ENCODE results near the gene ACTL9. TPM values are rescaled to one million over a fixed set of nuclear protein-coding genes. Genes with fewer than 3 reads are reported as not detected.

Gene ACTL9
- total and polyA plus RNA-seq, 5 donors, result not detected

DNA sequence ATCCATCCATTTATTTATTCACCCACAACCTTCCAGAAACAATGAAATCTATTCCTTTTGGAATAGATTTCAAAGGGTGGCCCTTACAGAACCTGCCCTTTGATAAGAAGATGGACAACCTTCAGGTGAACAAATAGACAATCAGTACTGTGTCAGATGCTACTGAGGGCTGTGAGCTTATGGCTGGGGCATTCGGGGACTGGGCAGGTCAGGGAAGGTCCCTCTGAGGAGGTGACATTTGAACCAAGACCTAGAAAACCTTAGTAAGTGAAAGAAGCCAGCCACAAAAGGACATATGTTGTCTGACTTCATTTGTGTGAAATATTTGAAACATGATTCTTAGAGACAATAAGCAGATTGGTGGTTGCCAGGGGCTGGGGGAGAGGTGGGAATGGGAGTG lies 15.7 kb downstream of the ACTL9 start:
- intact Hi-C loops (cut with DNase I), result no loop called here
- ATAC-seq (no peak), DNase-seq (no peak)
- H3K9me3 ChIP-seq (ENCODE audit: control insufficient read depth, low read length), result no peaks in the 10 kb centered on the region
- 70% methylated on average over 1 of the region's 1 CpG for WGBS
- H3K27me3 ChIP-seq (ENCODE audit: control insufficient read depth, insufficient read depth), result no peaks in the 10 kb centered on the region
- H3K27ac ChIP-seq (ENCODE audit: low read length), result no peak overlapping the region
- H3K4me3 ChIP-seq (ENCODE audit: low read length), result no peak overlapping the region
- no peaks in the 10 kb centered on the region for H3K4me1 ChIP-seq (ENCODE audit: control insufficient read depth, insufficient read depth, low read length)

DNA sequence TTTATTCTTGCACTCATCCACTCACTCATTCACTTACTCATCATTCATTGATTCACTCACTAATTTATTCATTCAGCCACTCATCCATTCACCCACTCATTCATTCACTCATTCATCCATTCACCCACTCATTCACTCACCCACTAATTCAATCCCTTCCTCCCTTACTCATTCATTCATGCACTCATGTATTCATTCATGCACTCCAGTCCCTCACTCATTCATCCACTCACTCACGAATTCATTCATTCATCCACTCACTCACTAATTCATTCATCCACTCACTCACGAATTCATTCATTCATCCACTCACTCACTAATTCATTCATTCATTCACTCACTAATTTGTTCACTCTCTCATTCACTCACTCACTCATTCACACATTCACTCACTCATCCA lies 16.1 kb downstream of the ACTL9 start:
- no peak overlapping the region for H3K4me3 ChIP-seq (ENCODE audit: low read length)
- H3K27ac ChIP-seq (ENCODE audit: low read length), result no peak overlapping the region
- intact Hi-C loops (cut with DNase I), result no loop called here
- 49% methylated on average over 2 of the region's 2 CpGs for WGBS
- no peak for DNase-seq
- no peaks in the 10 kb centered on the region for H3K4me1 ChIP-seq (ENCODE audit: control insufficient read depth, insufficient read depth, low read length)
- no peaks in the 10 kb centered on the region for H3K9me3 ChIP-seq (ENCODE audit: control insufficient read depth, low read length)
- H3K27me3 ChIP-seq (ENCODE audit: control insufficient read depth, insufficient read depth), result no peaks in the 10 kb centered on the region
- no peak for ATAC-seq

DNA sequence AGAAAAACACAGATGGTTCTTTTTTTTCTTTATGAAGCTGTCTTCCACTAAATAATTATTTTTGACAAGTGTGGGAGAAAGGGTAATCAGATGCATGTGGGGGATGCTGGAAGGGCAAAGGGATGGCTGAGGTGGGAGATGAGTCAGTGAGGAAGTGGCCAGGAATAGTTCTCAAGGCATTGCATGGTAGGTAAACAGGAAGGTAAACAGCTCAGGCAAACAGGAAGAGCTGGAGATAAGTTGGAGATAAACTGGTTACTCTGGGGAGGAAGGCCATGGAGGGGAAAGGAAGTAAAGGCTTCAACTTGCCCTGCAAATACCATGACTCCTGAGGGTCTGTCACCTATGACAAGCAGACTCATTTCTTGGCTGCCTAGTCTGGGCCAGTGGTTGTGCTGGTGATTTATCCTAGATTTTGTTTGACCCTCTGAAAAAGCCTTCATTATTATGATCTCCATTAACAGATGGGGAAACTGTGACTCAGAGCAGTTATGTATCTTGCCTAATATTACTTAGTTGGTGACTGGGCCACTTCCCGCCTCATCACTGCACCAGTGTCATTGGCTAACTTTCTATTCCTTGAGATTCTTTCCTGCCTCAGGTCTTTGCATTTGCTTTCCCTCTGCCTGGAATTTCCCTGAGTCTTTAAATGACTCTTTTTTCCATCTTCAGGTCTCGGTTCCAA lies 17.1 kb downstream of the ACTL9 start:
- intact Hi-C loops (cut with DNase I), result no loop called here
- ATAC-seq (no peak), DNase-seq (no peak)
- Histone ChIP-seq H3K4me1 (ENCODE audit: control insufficient read depth, insufficient read depth, low read length) (no peaks in the 10 kb centered on the region), H3K4me3 (ENCODE audit: low read length) (no peak overlapping the region), H3K27me3 (ENCODE audit: control insufficient read depth, insufficient read depth) (no peaks in the 10 kb centered on the region), H3K9me3 (ENCODE audit: control insufficient read depth, low read length) (no peaks in the 10 kb centered on the region), H3K27ac (ENCODE audit: low read length) (no peak overlapping the region)
- 69% methylated on average over 2 of the region's 2 CpGs for WGBS

DNA sequence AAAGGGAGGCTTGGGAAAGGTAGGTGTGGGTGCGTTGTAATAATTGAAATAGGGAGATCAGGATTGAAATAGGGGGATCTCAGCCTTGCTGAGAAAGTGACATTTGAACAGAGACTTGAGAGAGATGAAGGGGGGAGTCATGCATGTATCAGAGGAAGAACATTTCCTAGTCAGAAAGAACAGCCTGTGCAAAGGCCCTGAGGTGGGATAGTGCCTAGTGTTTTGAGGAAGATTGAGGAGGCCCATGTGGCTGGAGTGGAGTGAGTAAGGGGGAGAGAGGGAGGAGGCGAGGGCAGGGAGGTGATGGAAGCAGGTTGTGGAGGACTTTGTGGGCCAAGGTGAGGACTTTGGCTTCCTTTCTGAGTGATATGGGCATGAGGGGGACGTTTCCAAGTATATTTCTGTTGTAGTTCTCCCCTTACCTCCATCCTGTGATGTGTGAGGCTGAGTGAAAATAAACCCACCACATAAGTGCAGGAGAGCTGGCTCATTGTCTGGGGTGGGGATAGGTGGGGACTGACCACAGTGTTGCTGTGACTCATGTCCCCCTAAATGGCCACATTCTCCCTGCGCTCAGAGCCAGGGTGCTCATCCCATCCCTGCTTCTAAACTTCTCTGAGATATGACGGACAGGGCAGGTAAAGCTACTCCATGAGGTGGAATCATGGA lies 17.8 kb downstream of the ACTL9 start:
- intact Hi-C loops (cut with DNase I), result no loop called here
- no peak for ATAC-seq
- Histone ChIP-seq H3K27ac (ENCODE audit: low read length) (no peak overlapping the region), H3K27me3 (ENCODE audit: control insufficient read depth, insufficient read depth) (no peaks in the 10 kb centered on the region), H3K9me3 (ENCODE audit: control insufficient read depth, low read length) (no peaks in the 10 kb centered on the region), H3K4me1 (ENCODE audit: control insufficient read depth, insufficient read depth, low read length) (no peaks in the 10 kb centered on the region), H3K4me3 (ENCODE audit: low read length) (no peak overlapping the region)
- WGBS, result 76% methylated on average over 5 of the region's 5 CpGs
- DNase-seq, result no peak

DNA sequence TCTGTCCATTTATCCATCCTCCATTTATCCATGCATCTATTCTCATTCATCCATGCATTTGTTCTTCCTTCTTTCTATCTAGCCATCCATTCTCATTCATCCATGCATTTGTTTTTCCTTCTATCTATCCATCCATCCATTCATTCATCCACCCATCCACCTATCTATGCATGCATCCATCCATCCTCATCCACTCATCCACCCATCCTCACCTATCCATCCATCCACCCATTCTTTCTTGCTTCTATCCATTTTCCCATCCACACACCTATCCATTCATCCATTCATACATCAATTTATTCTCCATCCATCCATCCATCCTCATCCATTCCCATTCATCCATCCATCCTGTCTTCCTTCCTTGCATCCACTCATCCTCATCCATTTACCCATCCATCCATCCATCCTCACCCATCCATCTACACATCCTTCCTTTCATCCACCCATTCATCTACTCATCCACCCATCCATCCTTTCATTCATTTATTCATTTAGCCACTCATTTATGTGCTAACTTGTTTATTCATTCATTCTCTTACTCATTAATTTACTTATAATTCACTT lies 20.3 kb downstream of the ACTL9 start:
- Histone ChIP-seq H3K9me3 (ENCODE audit: control insufficient read depth, low read length) (no peaks in the 10 kb centered on the region), H3K27me3 (ENCODE audit: control insufficient read depth, insufficient read depth) (no peaks in the 10 kb centered on the region), H3K4me3 (ENCODE audit: low read length) (no peak overlapping the region), H3K4me1 (ENCODE audit: control insufficient read depth, insufficient read depth, low read length) (no peaks in the 10 kb centered on the region), H3K27ac (ENCODE audit: low read length) (no peak overlapping the region)
- no peak for DNase-seq
- intact Hi-C loops (cut with DNase I), result no loop called here
- ATAC-seq, result no peak

DNA sequence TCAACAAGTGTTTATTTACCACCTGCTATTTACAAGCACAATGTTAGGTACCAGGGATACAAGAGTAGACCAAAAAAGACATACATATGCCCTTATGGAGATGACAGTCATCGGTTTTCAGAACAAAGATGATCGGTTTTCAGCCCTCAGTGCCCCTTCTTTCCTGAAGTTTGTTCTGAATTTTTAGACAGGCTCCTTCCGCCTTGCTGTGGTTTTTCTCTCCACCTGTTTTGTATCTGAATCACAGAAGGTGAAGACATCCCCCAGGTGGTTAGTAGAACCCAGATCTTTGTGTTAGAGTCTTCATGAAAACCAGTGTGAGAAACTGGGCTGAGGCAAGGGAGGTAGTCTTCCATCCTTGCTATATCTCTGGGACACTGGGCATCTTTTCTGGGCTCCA lies 23.5 kb downstream of the ACTL9 start:
- H3K27ac ChIP-seq (ENCODE audit: low read length), result no peak overlapping the region
- 81% methylated on average over 3 of the region's 3 CpGs for WGBS
- H3K9me3 ChIP-seq (ENCODE audit: control insufficient read depth, low read length), result no peaks in the 10 kb centered on the region
- no peaks in the 10 kb centered on the region for H3K4me1 ChIP-seq (ENCODE audit: control insufficient read depth, insufficient read depth, low read length)
- no peak for ATAC-seq
- H3K4me3 ChIP-seq (ENCODE audit: low read length), result no peak overlapping the region
- no peaks in the 10 kb centered on the region for H3K27me3 ChIP-seq (ENCODE audit: control insufficient read depth, insufficient read depth)
- intact Hi-C loops (cut with DNase I), result no loop called here
- DNase-seq, result no peak

DNA sequence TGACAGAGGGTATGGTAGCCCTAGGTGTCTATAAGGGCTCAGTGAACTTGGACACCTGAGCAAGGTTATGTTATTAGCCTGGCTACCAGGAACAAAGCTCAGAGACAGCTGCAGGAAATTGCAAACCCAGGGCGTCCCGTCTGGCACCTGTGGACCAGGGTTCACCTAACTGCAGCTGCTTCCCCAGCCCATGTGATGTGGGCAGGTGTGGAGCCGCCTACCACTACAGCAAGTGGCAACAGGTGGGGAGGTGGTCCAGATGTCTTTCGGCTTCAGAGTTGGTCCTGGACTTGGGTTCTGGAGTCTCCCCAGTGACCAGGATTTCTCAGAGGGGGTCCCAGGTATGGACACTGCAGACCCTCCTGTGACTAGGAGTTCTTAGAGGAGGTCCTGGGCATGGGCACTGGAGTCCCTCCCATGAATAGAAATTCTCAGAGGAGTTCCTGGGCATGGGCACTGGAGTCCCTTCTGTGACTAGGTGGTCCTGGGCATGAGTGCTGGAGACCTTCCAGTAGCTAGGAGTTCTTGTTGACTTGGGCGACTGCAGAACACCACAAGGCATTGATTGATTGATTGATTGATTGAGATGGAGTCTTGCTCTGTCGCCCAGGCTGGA lies 25.2 kb downstream of the ACTL9 start:
- 78% methylated on average over 6 of the region's 6 CpGs for WGBS
- H3K27me3 ChIP-seq (ENCODE audit: control insufficient read depth, insufficient read depth), result no peaks in the 10 kb centered on the region
- DNase-seq (no peak), ATAC-seq (no peak)
- intact Hi-C loops (cut with DNase I), result no loop called here
- no peaks in the 10 kb centered on the region for H3K9me3 ChIP-seq (ENCODE audit: control insufficient read depth, low read length)
- H3K27ac ChIP-seq (ENCODE audit: low read length), result no peak overlapping the region
- H3K4me1 ChIP-seq (ENCODE audit: control insufficient read depth, insufficient read depth, low read length), result no peaks in the 10 kb centered on the region
- no peak overlapping the region for H3K4me3 ChIP-seq (ENCODE audit: low read length)

DNA sequence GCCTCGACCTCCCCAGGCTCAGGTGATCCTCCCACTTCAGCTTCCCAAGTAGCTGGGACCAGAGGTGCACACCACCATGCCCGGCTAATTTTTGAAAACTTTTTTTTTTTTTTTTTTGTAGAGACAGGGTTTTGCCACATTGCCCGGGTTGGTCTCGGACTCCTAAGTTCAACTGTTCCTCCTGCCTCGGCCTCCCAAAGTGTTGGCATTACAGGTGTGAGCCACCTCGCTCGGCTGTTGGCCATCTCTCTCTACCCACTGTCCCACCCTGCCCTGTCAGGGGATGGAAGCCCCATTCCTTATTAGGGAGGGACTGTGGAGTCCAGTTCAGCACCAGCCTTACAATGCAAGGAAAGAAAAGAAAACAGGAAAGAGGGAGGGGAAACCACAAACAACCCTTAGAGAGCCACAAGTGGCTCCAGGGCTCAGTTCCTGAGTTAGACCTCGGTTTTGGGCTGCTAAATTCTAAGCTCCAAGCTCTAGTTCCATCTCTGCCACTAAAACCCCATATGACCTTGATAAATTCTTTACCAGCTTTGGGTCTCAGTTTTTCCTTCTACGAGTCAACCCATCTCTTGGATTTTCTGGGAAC lies 31.7 kb downstream of the ACTL9 start:
- no peak overlapping the region for H3K4me3 ChIP-seq (ENCODE audit: low read length)
- no peak for DNase-seq
- WGBS, result 76% methylated on average over 9 of the region's 9 CpGs
- H3K9me3 ChIP-seq (ENCODE audit: control insufficient read depth, low read length), result no peaks in the 10 kb centered on the region
- H3K4me1 ChIP-seq (ENCODE audit: control insufficient read depth, insufficient read depth, low read length), result no peaks in the 10 kb centered on the region
- H3K27me3 ChIP-seq (ENCODE audit: control insufficient read depth, insufficient read depth), result no peaks in the 10 kb centered on the region
- H3K27ac ChIP-seq (ENCODE audit: low read length), result no peak overlapping the region
- no peak for ATAC-seq
- intact Hi-C loops (cut with DNase I), result no loop called here

DNA sequence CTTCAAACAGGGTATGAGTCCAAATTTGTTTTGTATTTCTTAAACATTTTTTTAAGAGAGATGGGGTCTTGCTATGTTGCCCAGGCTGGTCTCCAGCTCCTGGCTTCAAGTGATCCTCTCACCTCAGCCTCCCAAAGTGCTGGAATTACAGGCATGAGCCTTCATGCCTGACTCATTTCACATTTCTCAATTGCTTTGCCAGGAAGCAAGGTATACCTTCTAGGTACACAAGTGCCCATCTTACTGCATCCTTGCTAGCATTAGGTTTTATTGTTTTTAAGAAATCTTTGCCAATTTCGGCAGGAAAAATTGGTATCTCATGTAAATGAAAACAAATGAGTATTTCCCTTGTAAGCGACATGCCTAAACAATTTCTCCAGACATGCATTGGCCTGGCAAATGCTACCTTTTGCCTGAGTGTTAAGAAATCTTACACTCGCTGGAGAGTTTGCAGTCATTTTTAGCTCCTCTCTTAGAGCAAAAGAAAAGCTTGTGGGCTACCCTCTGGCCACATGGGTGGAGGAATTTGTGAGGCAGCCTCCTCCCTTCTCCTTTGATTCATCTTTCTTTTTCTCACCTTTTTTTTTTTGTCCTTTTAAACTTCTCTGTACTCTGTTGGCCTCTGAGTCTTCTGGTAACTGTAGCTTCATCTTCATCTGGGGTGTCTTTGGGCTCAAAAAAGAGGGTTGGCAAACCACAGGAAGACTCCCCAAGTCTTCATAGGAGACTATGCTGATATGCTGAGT lies 33.0 kb downstream of the ACTL9 start:
- Histone ChIP-seq H3K27ac (ENCODE audit: low read length) (no peak overlapping the region), H3K4me3 (ENCODE audit: low read length) (no peak overlapping the region), H3K9me3 (ENCODE audit: control insufficient read depth, low read length) (no peaks in the 10 kb centered on the region), H3K4me1 (ENCODE audit: control insufficient read depth, insufficient read depth, low read length) (no peaks in the 10 kb centered on the region), H3K27me3 (ENCODE audit: control insufficient read depth, insufficient read depth) (no peaks in the 10 kb centered on the region)
- intact Hi-C loops (cut with DNase I), result no loop called here
- WGBS, result 80% methylated on average over 3 of the region's 3 CpGs
- DNase-seq (no peak), ATAC-seq (no peak)

DNA sequence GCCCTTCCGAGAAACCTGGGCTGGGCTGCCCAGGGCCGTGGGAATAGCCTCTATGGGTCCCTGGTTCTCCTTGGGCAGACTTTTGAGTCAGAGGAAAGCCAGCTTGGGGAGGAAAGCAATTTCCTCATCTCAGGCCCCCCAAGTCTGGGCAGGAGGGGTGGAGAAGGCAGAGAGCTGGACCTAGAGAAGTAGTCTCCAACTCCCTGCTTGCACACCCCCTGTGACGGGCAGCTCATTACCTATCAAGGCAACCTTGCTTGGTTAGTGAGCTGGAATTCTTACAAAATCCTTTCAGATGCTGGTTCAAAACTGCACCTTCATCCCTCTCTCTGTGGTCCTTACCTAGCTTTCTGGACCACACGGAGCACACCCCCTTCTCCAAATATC lies 33.9 kb downstream of the ACTL9 start:
- no peak for ATAC-seq
- no peaks in the 10 kb centered on the region for H3K4me1 ChIP-seq (ENCODE audit: control insufficient read depth, insufficient read depth, low read length)
- WGBS, result 67% methylated on average over 4 of the region's 4 CpGs
- H3K27me3 ChIP-seq (ENCODE audit: control insufficient read depth, insufficient read depth), result no peaks in the 10 kb centered on the region
- no peak overlapping the region for H3K4me3 ChIP-seq (ENCODE audit: low read length)
- DNase-seq, result no peak
- intact Hi-C loops (cut with DNase I), result no loop called here
- no peaks in the 10 kb centered on the region for H3K9me3 ChIP-seq (ENCODE audit: control insufficient read depth, low read length)
- H3K27ac ChIP-seq (ENCODE audit: low read length), result no peak overlapping the region
